NK-92 (cell line): ENCODE measurements around the gene RIN3.

ENCODE experiments used
- DNase-seq: peaks from one replicate; lab custom pipeline; 2025; ENCODE audit not compliant: unreplicated experiment; lab: John Stamatoyannopoulos, UW

The RIN3 gene

GRCh38 chr14:92573761-92574498 is 60.3 kb downstream of the RIN3 start:
- no peak for DNase-seq

- no peak for DNase-seq
Observed at GRCh38 chr14:92575061-92575747, 61.6 kb downstream of the RIN3 start.

GRCh38 chr14:92575748-92576303 is 62.2 kb downstream of the RIN3 start:
- DNase-seq, result no peak

GRCh38 chr14:92577321-92577742 is 63.8 kb downstream of the RIN3 start:
- DNase-seq, result no peak

- DNase-seq, result no peak
Observed at GRCh38 chr14:92578511-92578910, 64.9 kb downstream of the RIN3 start.

- DNase-seq, result no peak
Observed at GRCh38 chr14:92579244-92579936, 65.8 kb downstream of the RIN3 start.

GRCh38 chr14:92581206-92581605 is 67.6 kb downstream of the RIN3 start:
- DNase-seq, result no peak

- DNase-seq, result no peak
Observed at GRCh38 chr14:92581966-92582566, 68.5 kb downstream of the RIN3 start.

GRCh38 chr14:92582706-92583452 is 69.3 kb downstream of the RIN3 start:
- DNase-seq, result no peak

- DNase-seq, result no peak
Observed at GRCh38 chr14:92584220-92584619, 70.6 kb downstream of the RIN3 start.

- no peak for DNase-seq
Observed at GRCh38 chr14:92584816-92585215, 71.2 kb downstream of the RIN3 start.

- no peak for DNase-seq
Observed at GRCh38 chr14:92585981-92586937, 72.7 kb downstream of the RIN3 start.

- DNase-seq, result no peak
Observed at GRCh38 chr14:92586963-92587699, 73.5 kb downstream of the RIN3 start.

- DNase-seq, result no peak
Observed at GRCh38 chr14:92587700-92588085, 74.1 kb downstream of the RIN3 start.

GRCh38 chr14:92589213-92589852 is 75.8 kb downstream of the RIN3 start:
- DNase-seq, result no peak

GRCh38 chr14:92590176-92590575 is 76.6 kb downstream of the RIN3 start:
- DNase-seq, result no peak

- no peak for DNase-seq
Observed at GRCh38 chr14:92590941-92591340, 77.4 kb downstream of the RIN3 start.

GRCh38 chr14:92591346-92591745 is 77.8 kb downstream of the RIN3 start:
- DNase-seq, result no peak
